Heart left ventricle (tissue), 16 donors: ENCODE measurements around the gene CDH13. TPM values are rescaled to one million over a fixed set of nuclear protein-coding genes. Genes with fewer than 3 reads are reported as not detected.
A peak's percentile ranks its signal among the peaks of the same experiment; 100 is the strongest.

ENCODE experiments used
- ATAC-seq, 4 donors: fragments of 200-7000 bp; cut with Tn5 transposase; one replicate each; pipeline ENCODE4 v1.9.1; 2020 to 2022; ENCODE audit warnings: moderate library complexity in 4 of 4, mild to moderate bottlenecking in 3 of 4, moderate number of reproducible peaks in 1 of 4
- DNase-seq, 5 donors: peaks; one replicate each; pipeline ENCODE4 v3.0.0-alpha.2; 2020
- H3K27ac ChIP-seq, 12 donors: fragments of 200-600 bp; sonication (generic) in 4 of 12; one replicate each; pipeline versions ENCODE4 v1.5.0 to v1.8.0; 2016 to 2022; ENCODE audit warnings: mild to moderate bottlenecking in 2 of 12
- H3K27me3 ChIP-seq, 9 donors: fragments of 200-600 bp; sonication (generic) in 2 of 9; one replicate each; pipeline versions ENCODE4 v1.5.1 to v1.8.0; 2016 to 2022; ENCODE audit warnings: mild to moderate bottlenecking in 3 of 9
- H3K36me3 ChIP-seq, 9 donors: fragments of 200-600 bp; sonication (generic) in 2 of 9; one replicate each; pipeline versions ENCODE4 v1.5.0 to v1.8.0; 2018 to 2022; ENCODE audit warnings: mild to moderate bottlenecking in 2 of 9
- H3K4me1 ChIP-seq, 12 donors: fragments of 200-600 bp; sonication (generic) in 4 of 12; one replicate each; pipeline versions ENCODE4 v1.5.0 to v1.8.0; 2016 to 2022; ENCODE audit warnings: mild to moderate bottlenecking in 3 of 12
- H3K4me3 ChIP-seq, 12 donors: fragments of 200-600 bp; sonication (generic) in 4 of 12; one replicate each; pipeline versions ENCODE4 v1.5.0 to v1.8.0; 2017 to 2022; ENCODE audit warnings: mild to moderate bottlenecking in 9 of 12, moderate library complexity in 4 of 12
- H3K9me3 ChIP-seq, 12 donors: fragments of 200-600 bp; sonication (generic) in 4 of 12; one replicate each; pipeline versions ENCODE4 v1.5.0 to v1.8.0; 2016 to 2022; ENCODE audit warnings: mild to moderate bottlenecking in 1 of 12
- POLR2A ChIP-seq, 2 donors: fragments of 450-650 bp; IDR thresholded peaks; one replicate each; pipeline ENCODE4 v1.6.1; 2017; ENCODE audit warnings: antibody characterized with exemption in 2 of 2, mild to moderate bottlenecking in 2 of 2, moderate library complexity in 2 of 2
- WGBS, 4 donors: extraction: QIAGEN DNeasy Blood & Tissue Kit in 2 of 4; methylation state at CpG; one replicate each; pipeline versions ENCODE4 v1.1.5 to v1.1.7; 2013 to 2018; 5-methylcytosine and 5-hydroxymethylcytosine counted together
- intact Hi-C, 10 donors: fragments of 100-400 bp; cut with DNase I; formaldehyde crosslinking; loops; one replicate each; pipeline versions ENCODE4 v1.11.1 to v1.14.2; 2022
- polyA plus RNA-seq, 2 donors: library from polyadenylated mRNA; stranded (reverse); fragments of 200-250 nt; gene quantifications; one replicate each; pipeline ENCODE4 v1.2.3, GENCODE V29; 2013
- total RNA-seq, 9 donors: library from RNA; depleted of rRNA in 2 of 9; stranded (reverse); fragments of >200 nt in 2 of 9; fragmentation: NEBNext Ultra II Directional in 3 of 9; extraction: Animal tissue kit (Norgen Biotek cat#: 25700) in 3 of 9; gene quantifications; one replicate each; pipeline versions ENCODE4 v1.1.0 to v1.2.4, GENCODE V29; 2016 to 2023
- TF ChIP-seq, protein P1 (sequence below), 12 donors: fragments of 200-600 bp; sonication (generic) in 4 of 12; IDR thresholded peaks; one replicate each; pipeline versions ENCODE4 v1.5.0 to v1.8.0; 2018 to 2022; ENCODE audit warnings: antibody characterized with exemption in 12 of 12, mild to moderate bottlenecking in 5 of 12
- donor health status: ischemic (EF 13 %, LVEDD 7.1; RV severe dilation, severe dysfunction).
- donor health status: healthy with polysubstance abuse.
- donor health status: DM: no; HTN: yes; CAD: no.
- donor health status: DM: no; HTN: no; CAD: no.
- donor health status: ischemic (EF 25% LVEDD 6.9; RV normal size, moderate dysfunction).
- donor health status: ischemic (EF 25% LVEDD 5.7; RV mildly dilated, moderate dysfunction).
- donor health status: healthy.
- donor health status: DM: yes; HTN: yes; CAD: no.
- donor health status: ischemic (EF 35%, LVEDD 5.7; RV mildly dilated, moderate dysfunction).
- donor health status: nonischemic (EF 11% LVEDD 7.7; RV severe dilation, severe dysfunction).
- donor health status: DM: yes; HTN: yes; CAD: no.
- donor health status: PGD.
- donor health status: ischemic (EF 29% LVEDD 5.4; RV normal size, mild dysfunction).
- donor health status: nonischemic (EF 23%, LVEDD 6.1; RV moderate dilation, normal function).

CDH13 gene
- total and polyA plus RNA-seq, 11 donors: 15.0 to 172 (median 137) TPM

DNA sequence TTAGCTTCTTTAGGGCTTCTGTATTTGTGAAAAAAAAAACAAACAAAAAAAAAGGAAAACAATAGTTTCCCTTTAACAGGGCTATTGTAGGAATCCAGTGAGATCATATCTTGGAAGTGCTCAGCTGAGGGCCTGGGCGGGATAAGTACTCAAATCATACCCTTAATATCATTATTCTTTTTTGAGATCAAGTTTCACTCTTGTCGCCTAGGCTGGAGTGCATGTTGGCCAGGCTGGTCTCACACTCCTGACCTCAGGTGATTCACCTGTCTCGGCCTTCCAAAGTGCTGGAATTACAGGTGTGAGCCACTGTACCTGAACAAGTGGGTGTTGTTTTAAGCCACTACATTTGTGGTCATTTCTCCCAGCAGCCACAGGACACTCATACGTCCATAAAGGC, 87.0 kb downstream of the CDH13 start:
- H3K27ac ChIP-seq: peak overlapping the region in 11 of 12 donors; percentile 29 to 86 (median 74)
- H3K36me3 ChIP-seq: no peaks in the 10 kb centered on the region
- no peak for TF ChIP-seq POLR2A (IDR thresholded peaks at IDR 0.05)
- TF ChIP-seq, protein P1, sequence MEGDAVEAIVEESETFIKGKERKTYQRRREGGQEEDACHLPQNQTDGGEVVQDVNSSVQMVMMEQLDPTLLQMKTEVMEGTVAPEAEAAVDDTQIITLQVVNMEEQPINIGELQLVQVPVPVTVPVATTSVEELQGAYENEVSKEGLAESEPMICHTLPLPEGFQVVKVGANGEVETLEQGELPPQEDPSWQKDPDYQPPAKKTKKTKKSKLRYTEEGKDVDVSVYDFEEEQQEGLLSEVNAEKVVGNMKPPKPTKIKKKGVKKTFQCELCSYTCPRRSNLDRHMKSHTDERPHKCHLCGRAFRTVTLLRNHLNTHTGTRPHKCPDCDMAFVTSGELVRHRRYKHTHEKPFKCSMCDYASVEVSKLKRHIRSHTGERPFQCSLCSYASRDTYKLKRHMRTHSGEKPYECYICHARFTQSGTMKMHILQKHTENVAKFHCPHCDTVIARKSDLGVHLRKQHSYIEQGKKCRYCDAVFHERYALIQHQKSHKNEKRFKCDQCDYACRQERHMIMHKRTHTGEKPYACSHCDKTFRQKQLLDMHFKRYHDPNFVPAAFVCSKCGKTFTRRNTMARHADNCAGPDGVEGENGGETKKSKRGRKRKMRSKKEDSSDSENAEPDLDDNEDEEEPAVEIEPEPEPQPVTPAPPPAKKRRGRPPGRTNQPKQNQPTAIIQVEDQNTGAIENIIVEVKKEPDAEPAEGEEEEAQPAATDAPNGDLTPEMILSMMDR (IDR thresholded peaks at IDR 0.05): no peak
- WGBS, 4 donors: 35 to 43% (median 40%) methylated on average over 4 of the region's 4 CpGs
- peaks cover 0 to 48% (median 25%) of the 10 kb centered on the region in 12 donors for H3K4me1 ChIP-seq
- no peaks in the 10 kb centered on the region for H3K9me3 ChIP-seq
- intact Hi-C loops: no loop called here
- ATAC-seq: peak in 1 of 4 donors; percentile 9
- H3K27me3 ChIP-seq: no peaks in the 10 kb centered on the region
- DNase-seq: no peak
- no peak overlapping the region for H3K4me3 ChIP-seq

DNA sequence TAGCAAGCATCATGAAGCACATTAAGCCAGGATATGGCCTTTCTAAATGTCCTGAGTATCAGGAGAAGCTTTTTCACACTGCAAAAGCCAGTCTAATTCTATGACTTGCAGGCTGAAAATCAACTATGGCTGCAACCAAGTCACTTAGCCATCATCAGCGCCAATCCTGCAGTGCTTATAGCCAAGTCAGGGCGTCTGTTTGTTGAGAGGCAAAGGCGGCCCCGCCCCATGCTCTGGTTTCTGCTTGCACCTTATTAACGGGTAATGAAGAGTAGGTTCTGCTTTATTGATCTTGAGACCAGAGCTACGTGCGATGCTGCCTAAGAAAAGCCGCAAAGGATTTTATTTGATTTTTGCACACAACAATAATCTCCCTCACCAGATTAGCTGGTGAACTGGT, 88.4 kb downstream of the CDH13 start:
- peak in 2 of 4 donors; percentile 41 to 42 for ATAC-seq
- peak in 2 of 5 donors; percentile 33 to 34 for DNase-seq
- peak overlapping the region; percentile 51 to 86 (median 75) for H3K27ac ChIP-seq
- H3K4me1 ChIP-seq: peaks cover 0 to 39% (median 25%) of the 10 kb centered on the region in 12 donors
- H3K9me3 ChIP-seq: no peaks in the 10 kb centered on the region
- TF ChIP-seq, protein P1 (IDR thresholded peaks at IDR 0.05): no peak
- no peak for TF ChIP-seq POLR2A (IDR thresholded peaks at IDR 0.05)
- no peak overlapping the region for H3K4me3 ChIP-seq
- intact Hi-C loops: loop anchor here in 1 of 10 donors (5.0 kb wide), 1 partner anchor 88 kb away; the partner anchor contains the start of gene CDH13
- WGBS, 4 donors: 60 to 81% (median 76%) methylated on average over 8 of the region's 8 CpGs
- H3K27me3 ChIP-seq: no peaks in the 10 kb centered on the region
- no peaks in the 10 kb centered on the region for H3K36me3 ChIP-seq

DNA sequence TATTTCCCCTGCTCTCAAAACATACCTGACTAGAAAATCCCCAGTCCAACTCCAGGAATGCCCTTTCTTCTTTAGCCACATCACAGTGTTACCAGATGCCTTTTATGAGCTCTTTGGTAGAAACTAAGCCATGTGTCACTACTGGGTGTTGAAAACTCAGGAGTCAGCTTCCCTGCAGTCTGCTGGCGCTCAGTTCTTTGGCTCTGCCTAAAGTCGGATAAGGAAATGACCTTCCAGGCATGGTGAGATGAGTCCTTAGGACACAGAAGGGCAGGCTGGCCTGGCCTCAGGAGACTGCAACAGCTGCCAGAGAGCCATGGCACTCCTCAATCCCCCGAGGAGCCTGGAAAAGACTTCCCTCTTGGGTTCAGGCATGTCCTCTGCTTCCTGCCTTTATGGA, 89.1 kb downstream of the CDH13 start:
- intact Hi-C loops: loop anchor here in 2 of 10 donors (1.0 to 5.0 kb wide), 3 partner anchors 19 to 89 kb away; partner anchors contain the start of gene CDH13 (in 1 of the 2)
- Histone ChIP-seq H3K27me3 (no peaks in the 10 kb centered on the region), H3K4me1 (peaks cover 0 to 39% (median 25%) of the 10 kb centered on the region in 12 donors), H3K9me3 (no peaks in the 10 kb centered on the region), H3K36me3 (no peaks in the 10 kb centered on the region), H3K27ac (peak overlapping the region; percentile 51 to 86 (median 75)), H3K4me3 (peak overlapping the region in 2 of 12 donors; percentile 33)
- no peak for TF ChIP-seq POLR2A (IDR thresholded peaks at IDR 0.05)
- TF ChIP-seq, protein P1 (IDR thresholded peaks at IDR 0.05): no peak
- peak; percentile 52 to 86 (median 70) for DNase-seq
- ATAC-seq: peak; percentile 89 to 96 (median 95)
- 10 to 20% (median 12%) methylated on average over 3 of the region's 3 CpGs for WGBS, 4 donors

DNA sequence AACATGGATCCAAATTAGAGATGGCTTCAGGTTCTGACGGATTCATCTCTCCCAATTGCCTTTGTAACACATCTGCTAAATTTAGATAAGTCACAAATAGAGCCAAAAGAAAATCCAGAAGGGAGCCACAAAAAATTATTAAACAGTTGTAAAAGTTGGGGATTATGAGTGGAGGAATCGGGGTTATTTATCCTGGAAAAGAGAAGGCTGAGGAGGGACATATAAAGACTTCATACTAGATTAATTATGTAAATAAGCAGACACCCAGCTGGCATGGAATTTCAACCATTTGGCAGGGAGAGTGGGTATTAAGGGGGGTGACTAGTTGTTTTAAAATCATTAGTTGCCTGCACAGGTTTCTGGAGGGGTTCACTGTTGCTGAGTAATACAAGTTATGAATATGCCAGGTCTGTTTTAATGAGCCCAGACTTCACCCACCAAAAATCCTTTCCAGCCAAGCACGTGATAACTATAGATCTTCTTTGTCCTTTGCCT, 89.6 kb downstream of the CDH13 start:
- Histone ChIP-seq H3K36me3 (no peaks in the 10 kb centered on the region), H3K4me3 (peak overlapping the region in 2 of 12 donors; percentile 33), H3K27ac (peak overlapping the region; percentile 51 to 86 (median 75)), H3K27me3 (no peaks in the 10 kb centered on the region), H3K9me3 (no peaks in the 10 kb centered on the region), H3K4me1 (peaks cover 0 to 39% (median 25%) of the 10 kb centered on the region in 12 donors)
- TF ChIP-seq, protein P1 (IDR thresholded peaks at IDR 0.05): no peak
- TF ChIP-seq POLR2A (IDR thresholded peaks at IDR 0.05): no peak
- ATAC-seq (no peak), DNase-seq (no peak)
- intact Hi-C loops: loop anchor here in 2 of 10 donors (1.0 to 5.0 kb wide), 3 partner anchors 18 to 89 kb away; partner anchors contain the start of gene CDH13 (in 1 of the 2)
- 54 to 65% (median 64%) methylated on average over 3 of the region's 3 CpGs for WGBS, 4 donors
